Trophoblast cell (in vitro differentiated cells and primary cell): ENCODE results near the gene GOLGA3.

Source experiments
- DNase-seq, 2 donors: peaks; one replicate each; pipeline ENCODE4 v3.0.0-alpha.2; 2016
- H2AFZ ChIP-seq: 2 replicates; pipeline ENCODE4 v1.6.1; 2013; ENCODE audit warnings: low read length, moderate library complexity, mild to moderate bottlenecking; ENCODE audit not compliant: insufficient read depth, poor library complexity
- H2AK5ac ChIP-seq: 2 replicates; pipeline ENCODE4 v1.6.1; 2013; ENCODE audit warnings: mild to moderate bottlenecking, low read length
- H2BK120ac ChIP-seq: 2 replicates; pipeline ENCODE4 v1.6.1; 2013; ENCODE audit warnings: low read length, mild to moderate bottlenecking, moderate library complexity; ENCODE audit not compliant: insufficient read depth, poor library complexity
- H2BK12ac ChIP-seq: 2 replicates; pipeline ENCODE4 v1.6.1; 2013; ENCODE audit warnings: mild to moderate bottlenecking, low read length, moderate library complexity
- H2BK5ac ChIP-seq: 2 replicates; pipeline ENCODE4 v1.6.1; 2013; ENCODE audit warnings: low read length, low read depth, moderate library complexity, mild to moderate bottlenecking; ENCODE audit not compliant: poor library complexity
- H3K14ac ChIP-seq: 2 replicates; pipeline ENCODE4 v1.6.1; 2013; ENCODE audit warnings: mild to moderate bottlenecking, low read length
- H3K18ac ChIP-seq: 2 replicates; pipeline ENCODE4 v1.6.1; 2013; ENCODE audit warnings: mild to moderate bottlenecking, low read length
- H3K23ac ChIP-seq: 2 replicates; pipeline ENCODE4 v1.6.1; 2013; ENCODE audit warnings: low read length
- H3K27ac ChIP-seq: 2 replicates; pipeline ENCODE4 v1.5.1; 2013; ENCODE audit warnings: low read depth, mild to moderate bottlenecking, inconsistent platforms, low read length, moderate library complexity
- H3K27me3 ChIP-seq: 2 replicates; pipeline ENCODE4 v1.6.1; 2013; ENCODE audit warnings: inconsistent platforms, mild to moderate bottlenecking, low read length, moderate library complexity; ENCODE audit not compliant: insufficient read depth
- H3K36me3 ChIP-seq, 2 experiments: 1 replicate in 1 of 2; 2 replicates in 1 of 2; pipeline ENCODE4 v1.6.1; 2013; ENCODE audit warnings: low read length in 2 of 2, mild to moderate bottlenecking in 2 of 2, moderate library complexity in 1 of 2; ENCODE audit not compliant: insufficient read depth in 2 of 2, control insufficient read depth in 1 of 2
- H3K4ac ChIP-seq: 2 replicates; pipeline ENCODE4 v1.6.1; 2013; ENCODE audit warnings: low read depth, mild to moderate bottlenecking, low read length, moderate library complexity
- H3K4me1 ChIP-seq, 2 experiments: 1 replicate in 1 of 2; 2 replicates in 1 of 2; pipeline ENCODE4 v1.6.1; 2013; ENCODE audit warnings: low read length in 2 of 2, mild to moderate bottlenecking in 2 of 2, moderate library complexity in 1 of 2; ENCODE audit not compliant: insufficient read depth in 2 of 2, control insufficient read depth in 1 of 2
- H3K4me2 ChIP-seq: 2 replicates; pipeline ENCODE4 v1.6.1; 2013; ENCODE audit warnings: inconsistent platforms, mild to moderate bottlenecking, low read length, moderate library complexity
- H3K4me3 ChIP-seq: 2 replicates; pipeline ENCODE4 v1.5.1; 2013; ENCODE audit warnings: mild to moderate bottlenecking, low read depth, low read length, inconsistent platforms
- H3K79me1 ChIP-seq: one replicate; pipeline ENCODE4 v1.6.1; 2013; ENCODE audit warnings: low read length
- H3K79me2 ChIP-seq: 2 replicates; pipeline ENCODE4 v1.6.1; 2013; ENCODE audit warnings: low read length, mild to moderate bottlenecking; ENCODE audit not compliant: control insufficient read depth, insufficient read depth, poor library complexity
- H3K9ac ChIP-seq: 2 replicates; pipeline ENCODE4 v1.6.1; 2013; ENCODE audit warnings: mild to moderate bottlenecking, low read length
- H3K9me3 ChIP-seq: 2 replicates; pipeline ENCODE4 v1.6.1; 2013; ENCODE audit warnings: low read depth, mild to moderate bottlenecking, control low read depth, inconsistent platforms, low read length; ENCODE audit not compliant: insufficient read depth
- H4K12ac ChIP-seq: 2 replicates; pipeline ENCODE4 v1.6.1; 2013; ENCODE audit warnings: low read depth, mild to moderate bottlenecking, low read length, moderate library complexity
- H4K8ac ChIP-seq: 2 replicates; pipeline ENCODE4 v1.6.1; 2013; ENCODE audit warnings: low read depth, mild to moderate bottlenecking, low read length, moderate library complexity
- H4K91ac ChIP-seq: one replicate; pipeline ENCODE4 v1.6.1; 2013; ENCODE audit warnings: low read depth, mild to moderate bottlenecking, low read length, moderate library complexity
- WGBS: extraction: QIAGEN DNeasy Blood & Tissue Kit; methylation state at CpG from one replicate; pipeline ENCODE4 v1.1.7; 2013; ENCODE audit warnings: missing lambda C conversion rate; ENCODE audit not compliant: insufficient read length, insufficient coverage; ENCODE audit errors: extremely low coverage; 5-methylcytosine and 5-hydroxymethylcytosine counted together

Gene GOLGA3

DNA sequence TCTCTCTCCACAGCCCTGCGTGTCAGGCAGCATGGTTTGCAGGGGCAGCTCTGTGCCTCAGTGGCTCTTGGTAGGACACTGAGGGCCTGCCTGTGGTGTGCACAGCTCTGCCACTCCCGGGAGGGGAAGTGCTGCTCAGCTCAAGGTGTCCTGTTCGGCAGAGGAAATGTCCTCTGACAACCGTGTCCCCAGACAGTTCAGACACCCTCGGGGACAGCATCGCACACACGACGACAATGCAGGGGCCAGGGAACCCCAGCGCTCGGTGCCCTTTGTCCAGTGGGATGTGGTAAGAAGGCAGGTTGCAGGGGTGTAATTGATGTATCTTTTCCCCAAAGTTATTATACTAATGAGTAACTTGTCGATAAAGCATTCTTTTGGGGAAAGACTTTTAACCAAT lies 81.3 kb downstream of the GOLGA3 start:
- H3K4ac ChIP-seq = no peak overlapping the region
- H4K8ac ChIP-seq = no peak overlapping the region
- H3K4me1 ChIP-seq = no peaks in the 10 kb centered on the region
- H3K4me2 ChIP-seq = no peak overlapping the region
- H3K36me3 ChIP-seq = peaks cover 74 to 82% of the 10 kb centered on the region in 2 experiments
- no peak for DNase-seq
- H3K79me2 ChIP-seq = no peaks in the 10 kb centered on the region
- H3K18ac ChIP-seq = no peak overlapping the region
- no peak overlapping the region for H4K12ac ChIP-seq
- H2BK5ac ChIP-seq = no peak overlapping the region
- H2BK12ac ChIP-seq = no peak overlapping the region
- no peak overlapping the region for H3K9ac ChIP-seq
- no peaks in the 10 kb centered on the region for H3K27me3 ChIP-seq
- no CpG with 5 or more reads among the region's 11 CpGs for WGBS
- no peak overlapping the region for H4K91ac ChIP-seq
- no peak overlapping the region for H3K27ac ChIP-seq
- H3K9me3 ChIP-seq = peaks cover 2% of the 10 kb centered on the region
- H3K79me1 ChIP-seq = no peaks in the 10 kb centered on the region
- H2AFZ ChIP-seq = no peak overlapping the region
- H2AK5ac ChIP-seq = no peak overlapping the region
- H3K23ac ChIP-seq = no peak overlapping the region
- no peak overlapping the region for H3K4me3 ChIP-seq
- H2BK120ac ChIP-seq = no peak overlapping the region
- no peak overlapping the region for H3K14ac ChIP-seq

- Histone ChIP-seq H3K79me1 (no peaks in the 10 kb centered on the region), H3K4ac (no peak overlapping the region), H2BK12ac (no peak overlapping the region), H2AK5ac (no peak overlapping the region), H4K91ac (no peak overlapping the region), H3K9me3 (peaks cover 2% of the 10 kb centered on the region), H3K4me3 (no peak overlapping the region), H2BK120ac (no peak overlapping the region), H4K8ac (no peak overlapping the region), H2AFZ (no peak overlapping the region), H3K27me3 (no peaks in the 10 kb centered on the region), H3K18ac (no peak overlapping the region), H4K12ac (no peak overlapping the region), H3K27ac (no peak overlapping the region), H3K4me1 (no peaks in the 10 kb centered on the region), H3K79me2 (no peaks in the 10 kb centered on the region), H3K9ac (no peak overlapping the region), H3K23ac (no peak overlapping the region), H3K36me3 (peaks cover 70 to 81% of the 10 kb centered on the region in 2 experiments), H2BK5ac (no peak overlapping the region), H3K4me2 (no peak overlapping the region), H3K14ac (no peak overlapping the region)
- WGBS = no CpG with 5 or more reads among the region's 3 CpGs
- DNase-seq = no peak
Observed at GRCh38 chr12:132746613-132747012, 82.1 kb downstream of the GOLGA3 start.

GRCh38 chr12:132743831-132744230 lies 84.8 kb downstream of the GOLGA3 start:
- Histone ChIP-seq H3K14ac (no peak overlapping the region), H3K9ac (no peak overlapping the region), H4K12ac (no peak overlapping the region), H4K8ac (no peak overlapping the region), H2AK5ac (no peak overlapping the region), H3K23ac (no peak overlapping the region), H3K9me3 (peaks cover 2% of the 10 kb centered on the region), H4K91ac (no peak overlapping the region), H3K4me2 (no peak overlapping the region), H3K27ac (no peak overlapping the region), H2BK12ac (no peak overlapping the region), H3K18ac (no peak overlapping the region), H2BK5ac (no peak overlapping the region), H3K79me1 (no peaks in the 10 kb centered on the region), H3K4me3 (no peak overlapping the region), H3K36me3 (peaks cover 67 to 80% of the 10 kb centered on the region in 2 experiments), H3K79me2 (no peaks in the 10 kb centered on the region), H3K4ac (no peak overlapping the region), H3K4me1 (no peaks in the 10 kb centered on the region), H2AFZ (no peak overlapping the region), H3K27me3 (no peaks in the 10 kb centered on the region), H2BK120ac (no peak overlapping the region)
- no peak for DNase-seq
- WGBS = no CpG with 5 or more reads among the region's 13 CpGs

DNA sequence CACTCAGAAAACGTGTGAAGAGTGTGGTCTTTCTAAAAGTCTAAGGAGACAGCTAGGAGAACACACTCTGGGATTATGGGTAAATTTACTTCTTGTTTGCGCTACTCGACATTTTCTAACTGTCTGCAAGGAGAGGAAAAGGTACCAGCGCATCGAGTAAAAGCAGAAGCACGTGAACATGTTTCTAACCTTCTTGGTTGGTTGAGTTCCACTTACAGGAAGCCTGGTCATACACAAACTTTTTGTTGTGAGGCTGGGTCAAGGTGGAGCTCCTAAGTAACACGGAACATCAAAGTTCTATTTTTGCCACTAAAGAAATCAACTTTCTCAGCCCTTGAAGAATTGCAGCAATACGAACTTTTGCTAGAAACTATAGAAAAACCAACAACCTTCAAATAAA lies 87.0 kb downstream of the GOLGA3 start:
- no peak for DNase-seq
- no peaks in the 10 kb centered on the region for H3K4me1 ChIP-seq
- no peak overlapping the region for H4K8ac ChIP-seq
- no peak overlapping the region for H3K4ac ChIP-seq
- H3K79me1 ChIP-seq = no peaks in the 10 kb centered on the region
- WGBS = no CpG with 5 or more reads among the region's 8 CpGs
- no peak overlapping the region for H3K18ac ChIP-seq
- H3K9ac ChIP-seq = no peak overlapping the region
- H4K12ac ChIP-seq = no peak overlapping the region
- no peak overlapping the region for H4K91ac ChIP-seq
- H3K23ac ChIP-seq = no peak overlapping the region
- H3K4me2 ChIP-seq = no peak overlapping the region
- H3K9me3 ChIP-seq = peaks cover 2% of the 10 kb centered on the region
- no peaks in the 10 kb centered on the region for H3K79me2 ChIP-seq
- H3K36me3 ChIP-seq = peaks cover 61 to 74% of the 10 kb centered on the region in 2 experiments
- H3K27me3 ChIP-seq = no peaks in the 10 kb centered on the region
- H2BK120ac ChIP-seq = no peak overlapping the region
- no peak overlapping the region for H2AK5ac ChIP-seq
- no peak overlapping the region for H3K4me3 ChIP-seq
- no peak overlapping the region for H3K27ac ChIP-seq
- H2AFZ ChIP-seq = no peak overlapping the region
- H2BK12ac ChIP-seq = no peak overlapping the region
- no peak overlapping the region for H3K14ac ChIP-seq
- no peak overlapping the region for H2BK5ac ChIP-seq
